ENCODE measurements around the gene JDP2.

GRCh38 chr14:75494896-75495295, 67.1 kb downstream of the JDP2 start:
- TF ChIP-seq CTCF (IDR thresholded peaks at IDR 0.05) (no peak), POLR2A (IDR thresholded peaks at IDR 0.05) (no peak)
